WTC11 (cell line): ENCODE data around the gene CEP63. TPM values are rescaled to one million over a fixed set of nuclear protein-coding genes. Genes with fewer than 3 reads are reported as not detected.
"Not testable (repeated sequence)": the region's sequence is repeated elsewhere in the genome, so short reads cannot be mapped to it uniquely, and the experiment has no call there.

ENCODE experiments used
- ATAC-seq: fragments of 200-7000 bp; cut with Tn5 transposase; 2 replicates; pipeline ENCODE4 v1.10.0; 2021; ENCODE audit warnings: mild to moderate bottlenecking, moderate library complexity
- CTCF ChIA-PET: fragments of 300-600 bp; sonication (Branson Sonifier 250); formaldehyde crosslinking; loops from one replicate; lab custom pipeline; 2021; ENCODE audit warnings: antibody characterized with exemption; lab: Charles Lee
- POLR2A ChIA-PET: fragments of 350-600 bp; sonication (Branson Sonifier 250); formaldehyde crosslinking; loops from one replicate; lab custom pipeline; 2021; ENCODE audit warnings: antibody characterized with exemption; lab: Charles Lee
- DNase-seq: peaks from one replicate; pipeline ENCODE4 v3.0.0; 2021; ENCODE audit warnings: low spot score
- H3K27ac Mint-ChIP-seq: 2 replicates; pipeline ENCODE4 v1.8.0; 2021; ENCODE audit warnings: mixed read lengths
- H3K27me3 Mint-ChIP-seq: 2 replicates; pipeline ENCODE4 v1.8.0; 2021; ENCODE audit warnings: low read depth, mild to moderate bottlenecking, moderate library complexity, mixed read lengths
- H3K36me3 Mint-ChIP-seq: 2 replicates; pipeline ENCODE4 v1.8.0; 2021; ENCODE audit warnings: mixed read lengths
- H3K4me1 Mint-ChIP-seq: 2 replicates; pipeline ENCODE4 v1.8.0; 2022; ENCODE audit warnings: mixed read lengths
- H3K4me3 Mint-ChIP-seq: 2 replicates; pipeline ENCODE4 v1.8.0; 2021; ENCODE audit warnings: mild to moderate bottlenecking, moderate library complexity, mixed read lengths
- H3K9me3 Mint-ChIP-seq: 2 replicates; pipeline ENCODE4 v1.8.0; 2021; ENCODE audit warnings: mixed read lengths
- E2F1 ChIP-seq: sonication (generic); formaldehyde crosslinking; IDR thresholded peaks from 2 replicates; pipeline ENCODE4 v1.8.0; 2022; ENCODE audit warnings: mild to moderate bottlenecking, missing genetic modification reagents
- ESRRA ChIP-seq: sonication (generic); formaldehyde crosslinking; IDR thresholded peaks from 2 replicates; pipeline ENCODE4 v1.8.1; 2022; ENCODE audit warnings: mild to moderate bottlenecking, missing genetic modification reagents, borderline replicate concordance
- FOXP1 ChIP-seq: sonication (generic); formaldehyde crosslinking; IDR thresholded peaks from 2 replicates; pipeline ENCODE4 v1.8.0; 2022; ENCODE audit warnings: missing genetic modification reagents, mild to moderate bottlenecking, moderate library complexity, borderline replicate concordance
- GABPB1 ChIP-seq: sonication (generic); formaldehyde crosslinking; IDR thresholded peaks from 2 replicates; pipeline ENCODE4 v1.8.1; 2023; ENCODE audit warnings: mild to moderate bottlenecking, missing genetic modification reagents
- MAX ChIP-seq: sonication (generic); formaldehyde crosslinking; IDR thresholded peaks from 2 replicates; pipeline ENCODE4 v1.8.0; 2022; ENCODE audit warnings: mild to moderate bottlenecking, missing genetic modification reagents
- MXD4 ChIP-seq: fragments of 250-450 bp; sonication (Bioruptor Pico); IDR thresholded peaks from 2 replicates; pipeline ENCODE4 v1.8.0; 2021; ENCODE audit warnings: mild to moderate bottlenecking, moderate library complexity, borderline replicate concordance
- NFATC4 ChIP-seq: fragments of 250-450 bp; sonication (Bioruptor Pico); IDR thresholded peaks from 2 replicates; pipeline ENCODE4 v1.9.0; 2021; ENCODE audit warnings: mild to moderate bottlenecking
- NR2C2 ChIP-seq: sonication (generic); formaldehyde crosslinking; IDR thresholded peaks from 2 replicates; pipeline ENCODE4 v1.8.0; 2022; ENCODE audit warnings: mild to moderate bottlenecking, missing genetic modification reagents
- PRRX2 ChIP-seq: fragments of 250-450 bp; sonication (Bioruptor Pico); IDR thresholded peaks from 2 replicates; pipeline ENCODE4 v1.8.0; 2021; ENCODE audit warnings: mild to moderate bottlenecking
- SMAD3 ChIP-seq: sonication (generic); formaldehyde crosslinking; IDR thresholded peaks from 2 replicates; pipeline ENCODE4 v1.8.0; 2022; ENCODE audit warnings: missing genetic modification reagents, mild to moderate bottlenecking, borderline replicate concordance
- SP1 ChIP-seq: sonication (generic); formaldehyde crosslinking; conservative IDR thresholded peaks from 2 replicates; pipeline ENCODE4 v1.8.1; 2022; ENCODE audit warnings: missing genetic modification reagents
- STAT6 ChIP-seq: sonication (generic); formaldehyde crosslinking; conservative IDR thresholded peaks from 2 replicates; pipeline ENCODE4 v1.8.1; 2023; ENCODE audit warnings: mild to moderate bottlenecking, low read depth, missing genetic modification reagents, moderate library complexity
- TEAD4 ChIP-seq: sonication (generic); formaldehyde crosslinking; IDR thresholded peaks from 2 replicates; pipeline ENCODE4 v1.8.0; 2022; ENCODE audit warnings: mild to moderate bottlenecking, missing genetic modification reagents
- TP53 ChIP-seq: sonication (generic); formaldehyde crosslinking; IDR thresholded peaks from 2 replicates; pipeline ENCODE4 v1.8.1; 2023; ENCODE audit warnings: mild to moderate bottlenecking, missing genetic modification reagents
- ZNF138 ChIP-seq: sonication (generic); formaldehyde crosslinking; conservative IDR thresholded peaks from 2 replicates; pipeline ENCODE4 v1.8.1; 2022; ENCODE audit warnings: mild to moderate bottlenecking, moderate library complexity, missing genetic modification reagents
- ZNF263 ChIP-seq: sonication (generic); formaldehyde crosslinking; IDR thresholded peaks from 2 replicates; pipeline ENCODE4 v1.8.1; 2022; ENCODE audit warnings: low read depth, mild to moderate bottlenecking, moderate library complexity, missing genetic modification reagents
- ZNF416 ChIP-seq: fragments of 250-450 bp; sonication (Bioruptor Pico); IDR thresholded peaks from 2 replicates; pipeline ENCODE4 v1.9.0; 2021; ENCODE audit warnings: mild to moderate bottlenecking, inconsistent platforms
- ZNF423 ChIP-seq: fragments of 250-450 bp; sonication (Bioruptor Pico); IDR thresholded peaks from 2 replicates; pipeline ENCODE4 v2.1.2; 2022; ENCODE audit warnings: mild to moderate bottlenecking, moderate library complexity
- total RNA-seq: library from RNA; stranded (reverse); gene quantifications from 3 replicates; pipeline ENCODE4 v1.2.3, GENCODE V29; 2021
- TF ChIP-seq, protein P1 (sequence below): sonication (generic); formaldehyde crosslinking; IDR thresholded peaks from 2 replicates; pipeline ENCODE4 v1.8.1; 2022; ENCODE audit warnings: low read depth, missing genetic modification reagents, borderline replicate concordance
- TF ChIP-seq, protein P2 (sequence below): fragments of 250-450 bp; sonication (Bioruptor Pico); IDR thresholded peaks from 2 replicates; pipeline ENCODE4 v2.1.2; 2022; ENCODE audit warnings: mild to moderate bottlenecking, moderate library complexity

CEP63 gene
- total RNA-seq, 1 experiment from 2014 or later = 28.0 TPM

- no peak for DNase-seq
- H3K4me3 Mint-ChIP-seq = no peak overlapping the region
- peaks cover 11% of the 10 kb centered on the region for H3K4me1 Mint-ChIP-seq
- no peak for ATAC-seq
- ChIA-PET CTCF (no interaction called here), POLR2A (no interaction called here)
- TF ChIP-seq E2F1 (CRISPR knock-in tag) = no peak
- TF ChIP-seq TP53 (CRISPR knock-in tag) = no peak
- no peak for TF ChIP-seq SP1 (CRISPR knock-in tag)
- TF ChIP-seq ZNF416 (CRISPR knock-in tag) = no peak
- no peak for TF ChIP-seq MXD4
- no peak for TF ChIP-seq ESRRA (CRISPR knock-in tag)
- TF ChIP-seq ZNF263 (CRISPR knock-in tag) = no peak
- TF ChIP-seq, protein P1, sequence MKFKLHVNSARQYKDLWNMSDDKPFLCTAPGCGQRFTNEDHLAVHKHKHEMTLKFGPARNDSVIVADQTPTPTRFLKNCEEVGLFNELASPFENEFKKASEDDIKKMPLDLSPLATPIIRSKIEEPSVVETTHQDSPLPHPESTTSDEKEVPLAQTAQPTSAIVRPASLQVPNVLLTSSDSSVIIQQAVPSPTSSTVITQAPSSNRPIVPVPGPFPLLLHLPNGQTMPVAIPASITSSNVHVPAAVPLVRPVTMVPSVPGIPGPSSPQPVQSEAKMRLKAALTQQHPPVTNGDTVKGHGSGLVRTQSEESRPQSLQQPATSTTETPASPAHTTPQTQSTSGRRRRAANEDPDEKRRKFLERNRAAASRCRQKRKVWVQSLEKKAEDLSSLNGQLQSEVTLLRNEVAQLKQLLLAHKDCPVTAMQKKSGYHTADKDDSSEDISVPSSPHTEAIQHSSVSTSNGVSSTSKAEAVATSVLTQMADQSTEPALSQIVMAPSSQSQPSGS (CRISPR knock-in tag) = no peak
- no peak for TF ChIP-seq NFATC4 (CRISPR knock-in tag)
- no peak for TF ChIP-seq STAT6 (CRISPR knock-in tag)
- no peak for TF ChIP-seq MAX
- no peak for TF ChIP-seq TEAD4 (CRISPR knock-in tag)
- TF ChIP-seq, protein P2, sequence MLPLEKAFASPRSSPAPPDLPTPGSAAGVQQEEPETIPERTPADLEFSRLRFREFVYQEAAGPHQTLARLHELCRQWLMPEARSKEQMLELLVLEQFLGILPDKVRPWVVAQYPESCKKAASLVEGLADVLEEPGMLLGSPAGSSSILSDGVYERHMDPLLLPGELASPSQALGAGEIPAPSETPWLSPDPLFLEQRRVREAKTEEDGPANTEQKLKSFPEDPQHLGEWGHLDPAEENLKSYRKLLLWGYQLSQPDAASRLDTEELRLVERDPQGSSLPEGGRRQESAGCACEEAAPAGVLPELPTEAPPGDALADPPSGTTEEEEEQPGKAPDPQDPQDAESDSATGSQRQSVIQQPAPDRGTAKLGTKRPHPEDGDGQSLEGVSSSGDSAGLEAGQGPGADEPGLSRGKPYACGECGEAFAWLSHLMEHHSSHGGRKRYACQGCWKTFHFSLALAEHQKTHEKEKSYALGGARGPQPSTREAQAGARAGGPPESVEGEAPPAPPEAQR (CRISPR knock-in tag) = no peak
- TF ChIP-seq NR2C2 (CRISPR knock-in tag) = no peak
- TF ChIP-seq ZNF138 (CRISPR knock-in tag) = no peak
- no peak overlapping the region for H3K27ac Mint-ChIP-seq
- H3K27me3 Mint-ChIP-seq = peaks cover 7% of the 10 kb centered on the region; the same call in 1 of the 2 replicates
- peaks cover 46% of the 10 kb centered on the region for H3K9me3 Mint-ChIP-seq
- peaks cover 29% of the 10 kb centered on the region for H3K36me3 Mint-ChIP-seq
Observed at GRCh38 chr3:134567605-134568004, 81.7 kb downstream of the CEP63 start.

DNA sequence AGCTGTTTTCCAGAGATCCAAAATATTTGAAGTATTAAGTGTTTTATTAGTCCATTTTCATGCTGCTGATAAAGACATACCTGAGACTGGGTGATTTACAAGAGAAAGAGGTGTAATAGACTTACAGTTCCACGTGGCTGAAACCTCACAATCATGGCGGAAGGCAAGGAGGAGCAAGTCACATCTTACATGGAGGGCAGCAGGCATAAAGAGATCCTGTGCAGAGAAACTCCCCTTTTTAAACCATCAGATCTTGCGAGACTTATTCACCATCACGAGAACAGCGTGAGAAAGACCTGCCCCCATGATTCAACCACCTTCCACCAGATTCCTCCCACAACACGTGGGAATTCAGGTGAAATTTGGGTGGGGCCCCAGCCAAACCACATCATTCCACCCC, 82.9 kb downstream of the CEP63 start:
- H3K9me3 Mint-ChIP-seq = peaks cover 57% of the 10 kb centered on the region
- peaks cover 29% of the 10 kb centered on the region for H3K36me3 Mint-ChIP-seq
- H3K27ac Mint-ChIP-seq = no peak overlapping the region
- H3K4me1 Mint-ChIP-seq = peaks cover 2% of the 10 kb centered on the region
- H3K4me3 Mint-ChIP-seq = no peak overlapping the region
- CTCF ChIA-PET = no interaction called here
- H3K27me3 Mint-ChIP-seq = peaks cover 7% of the 10 kb centered on the region; the same call in 1 of the 2 replicates
- no peak for ATAC-seq
- POLR2A ChIA-PET = no interaction called here
- no peak for DNase-seq
- no peak for TF ChIP-seq TEAD4 (CRISPR knock-in tag)
- no peak for TF ChIP-seq SMAD3 (CRISPR knock-in tag)
- no peak for TF ChIP-seq TP53 (CRISPR knock-in tag)
- TF ChIP-seq ZNF423 (CRISPR knock-in tag) = no peak
- TF ChIP-seq FOXP1 = no peak
- TF ChIP-seq PRRX2 = no peak
- TF ChIP-seq ZNF416 (CRISPR knock-in tag) = no peak
- TF ChIP-seq GABPB1 = no peak

- DNase-seq, CTCF ChIA-PET: not testable (repeated sequence)
Observed at GRCh38 chr3:134569899-134570298, 84.0 kb downstream of the CEP63 start.

More at GRCh38 chr3:134569899-134570298, 84.0 kb downstream of the CEP63 start:
- H3K27me3 Mint-ChIP-seq, ATAC-seq, H3K4me3 Mint-ChIP-seq, H3K27ac Mint-ChIP-seq, POLR2A ChIA-PET, H3K4me1 Mint-ChIP-seq: not testable (repeated sequence)
- Mint-ChIP-seq H3K36me3 (peaks cover 29% of the 10 kb centered on the region), H3K9me3 (peaks cover 59% of the 10 kb centered on the region)
